Lung (tissue), 16 donors: Measurements from ENCODE around the gene PARVB. TPM values are rescaled to one million over a fixed set of nuclear protein-coding genes. Genes with fewer than 3 reads are reported as not detected.
A peak's percentile ranks its signal among the peaks of the same experiment; 100 is the strongest.

Experiments used
- ATAC-seq: fragments of 200-7000 bp; cut with Tn5 transposase; one replicate; pipeline ENCODE4 v1.9.1; 2020; ENCODE audit warnings: moderate number of reproducible peaks; ENCODE audit not compliant: insufficient read depth, low FRiP score
- DNase-seq, 3 donors: peaks; one replicate each; pipeline ENCODE4 v3.0.0-alpha.2; 2013 to 2017
- H3K27ac ChIP-seq, 2 donors: one replicate each; pipeline ENCODE4 v1.5.1; 2013; ENCODE audit warnings: mild to moderate bottlenecking in 2 of 2, moderate library complexity in 2 of 2, control low read depth in 1 of 2, inconsistent platforms in 1 of 2, low read depth in 1 of 2, low read length in 1 of 2
- H3K27me3 ChIP-seq, 3 donors: one replicate each; pipeline ENCODE4 v1.5.1; 2013; ENCODE audit warnings: low read length in 2 of 3; ENCODE audit not compliant: control insufficient read depth in 3 of 3, insufficient read depth in 3 of 3
- H3K36me3 ChIP-seq, 4 donors: one replicate each; pipeline ENCODE4 v1.5.1; 2013; ENCODE audit warnings: low read length in 4 of 4, mild to moderate bottlenecking in 1 of 4, moderate library complexity in 1 of 4; ENCODE audit not compliant: control insufficient read depth in 4 of 4, insufficient read depth in 4 of 4
- H3K4me1 ChIP-seq, 5 donors: one replicate each; pipeline ENCODE4 v1.5.1; 2013; ENCODE audit warnings: low read length in 5 of 5, mild to moderate bottlenecking in 2 of 5, moderate library complexity in 1 of 5; ENCODE audit not compliant: control insufficient read depth in 5 of 5, insufficient read depth in 5 of 5
- H3K4me3 ChIP-seq: one replicate; pipeline ENCODE4 v1.5.1; 2013; ENCODE audit warnings: mild to moderate bottlenecking, control low read depth, moderate library complexity
- H3K9ac ChIP-seq, 2 donors: one replicate each; pipeline ENCODE4 v1.5.1; 2013; ENCODE audit warnings: low read length in 2 of 2, control low read depth in 1 of 2; ENCODE audit not compliant: insufficient read depth in 1 of 2
- H3K9me3 ChIP-seq, 4 donors: one replicate each; pipeline ENCODE4 v1.5.1; 2013; ENCODE audit warnings: low read length in 3 of 4, mild to moderate bottlenecking in 1 of 4, moderate library complexity in 1 of 4; ENCODE audit not compliant: control insufficient read depth in 4 of 4, insufficient read depth in 3 of 4
- CTCF ChIP-seq: IDR thresholded peaks from 2 replicates; pipeline ENCODE4 v1.5.1; 2012; ENCODE audit warnings: mild to moderate bottlenecking; ENCODE audit errors: control extremely low read depth, extremely low read depth
- WGBS, 2 donors: extraction: QIAGEN DNeasy Blood & Tissue Kit; methylation state at CpG; one replicate each; pipeline ENCODE4 v1.1.7; 2013; 5-methylcytosine and 5-hydroxymethylcytosine counted together
- long read RNA-seq, 5 donors: transcript quantifications; one replicate each; lab custom pipeline, GENCODE V29; 2026
- polyA plus RNA-seq, 2 donors: library from polyadenylated mRNA; stranded (reverse); fragments of 200-250 nt; gene quantifications; one replicate each; pipeline ENCODE4 v1.2.1, GENCODE V29; 2013
- total RNA-seq, 2 donors: library from RNA; depleted of rRNA in 1 of 2; stranded (reverse); fragments of >200 nt in 1 of 2; gene quantifications; one replicate each; pipeline ENCODE4 v1.2.1, GENCODE V29; 2014 to 2021
- donor health status: control.
- donor health status: control.
- donor health status: Bipolar disorder and iron deficiency.
- donor health status: healthy.
- donor health status: DM: yes; HTN: yes; CAD: no.

Gene PARVB
- total RNA-seq (10 to 100 TPM; 49.4 to 50.1 TPM), polyA plus RNA-seq (10 to 100 TPM; 16.9 to 64.2 TPM)
- long read RNA-seq, donor 1, full-length matches to known transcripts: 9 of 16 reads
- long read RNA-seq, donor 1, partial matches to known transcripts: 7 of 16 reads
- long read RNA-seq, donor 1, other reads (novel, unspliced or antisense): 0 of 16 reads
- long read RNA-seq, donor 2, full-length matches to known transcripts: 4 of 4 reads
- long read RNA-seq, donor 2, partial matches to known transcripts: 0 of 4 reads
- long read RNA-seq, donor 2, other reads (novel, unspliced or antisense): 0 of 4 reads
- long read RNA-seq, donor 3, full-length matches to known transcripts: 7 of 7 reads
- long read RNA-seq, donor 3, partial matches to known transcripts: 0 of 7 reads
- long read RNA-seq, donor 3, other reads (novel, unspliced or antisense): 0 of 7 reads
- long read RNA-seq, donor 4, full-length matches to known transcripts: 4 of 11 reads
- long read RNA-seq, donor 4, partial matches to known transcripts: 7 of 11 reads
- long read RNA-seq, donor 4, other reads (novel, unspliced or antisense): 0 of 11 reads
- long read RNA-seq, donor 5, full-length matches to known transcripts: 6 of 6 reads
- long read RNA-seq, donor 5, partial matches to known transcripts: 0 of 6 reads
- long read RNA-seq, donor 5, other reads (novel, unspliced or antisense): 0 of 6 reads

GRCh38 chr22:44024288-44024921 is at the start of gene PARVB:
Gene PARVB (plus strand): TSS chr22:44024302. CDS start chr22:44024340, 38 bp downstream.
- H3K4me1 ChIP-seq: peaks cover 0 to 39% (median 13%) of the 10 kb centered on the region in 5 donors
- no peaks in the 10 kb centered on the region for H3K9me3 ChIP-seq
- H3K36me3 ChIP-seq: no peaks in the 10 kb centered on the region
- peak within 1 kb of the TSS; percentile 55 for H3K4me3 ChIP-seq
- H3K27ac ChIP-seq: peak within 1 kb of the TSS; percentile 92 to 97
- H3K9ac ChIP-seq: peak within 1 kb of the TSS in 1 of 2 donors; percentile 36
- no peaks in the 10 kb centered on the region for H3K27me3 ChIP-seq
- TF ChIP-seq CTCF: no peak
- 2% methylated on average over 31 to 82 of the region's 83 CpGs for WGBS, 2 donors
- DNase-seq (peak in 1 of 3 donors; percentile 52), ATAC-seq (no peak)

GRCh38 chr22:43975041-43975440 is 49.1 kb upstream of the PARVB start:
- Histone ChIP-seq H3K9me3 (no peaks in the 10 kb centered on the region), H3K4me3 (no peak overlapping the region), H3K9ac (no peak overlapping the region), H3K4me1 (no peaks in the 10 kb centered on the region), H3K27me3 (no peaks in the 10 kb centered on the region), H3K36me3 (peaks cover 31 to 64% (median 36%) of the 10 kb centered on the region in 4 donors), H3K27ac (no peak overlapping the region)
- ATAC-seq: no peak
- no peak for DNase-seq
- no peak for TF ChIP-seq CTCF
- 86 to 97% methylated on average over 4 of the region's 4 CpGs for WGBS, 2 donors

GRCh38 chr22:43976861-43977795 is 47.0 kb upstream of the PARVB start:
- H3K9ac ChIP-seq: no peak overlapping the region
- no peak for TF ChIP-seq CTCF
- 92 to 93% methylated on average over 19 of the region's 19 CpGs for WGBS, 2 donors
- H3K27ac ChIP-seq: no peak overlapping the region
- H3K4me3 ChIP-seq: no peak overlapping the region
- no peaks in the 10 kb centered on the region for H3K9me3 ChIP-seq
- peaks cover 28 to 71% (median 41%) of the 10 kb centered on the region in 4 donors for H3K36me3 ChIP-seq
- DNase-seq (no peak), ATAC-seq (no peak)
- no peaks in the 10 kb centered on the region for H3K27me3 ChIP-seq
- H3K4me1 ChIP-seq: no peaks in the 10 kb centered on the region
